ENCODE results near the gene DCAF8L2.

DCAF8L2 gene

DNA sequence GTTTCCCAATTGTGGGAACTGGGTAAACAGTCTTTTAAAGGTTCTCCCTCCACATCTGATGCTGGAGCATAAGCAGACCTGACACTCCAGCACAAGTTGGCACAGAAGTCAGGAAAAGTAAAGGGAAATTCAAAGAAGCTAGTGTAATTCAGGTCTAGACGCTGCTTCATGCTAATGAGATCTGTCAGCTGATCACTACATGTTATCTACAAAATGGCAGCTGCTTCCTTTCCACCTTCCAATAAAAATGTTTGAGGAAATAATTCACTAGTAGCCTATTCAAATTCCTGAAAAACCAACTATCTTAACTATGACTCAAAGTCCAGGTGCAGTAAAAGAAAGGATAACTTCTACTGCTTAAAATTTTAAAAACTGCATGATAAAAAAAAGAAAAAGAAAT, 29.3 kb downstream of the DCAF8L2 start:
- TF ChIP-seq, protein P1, sequence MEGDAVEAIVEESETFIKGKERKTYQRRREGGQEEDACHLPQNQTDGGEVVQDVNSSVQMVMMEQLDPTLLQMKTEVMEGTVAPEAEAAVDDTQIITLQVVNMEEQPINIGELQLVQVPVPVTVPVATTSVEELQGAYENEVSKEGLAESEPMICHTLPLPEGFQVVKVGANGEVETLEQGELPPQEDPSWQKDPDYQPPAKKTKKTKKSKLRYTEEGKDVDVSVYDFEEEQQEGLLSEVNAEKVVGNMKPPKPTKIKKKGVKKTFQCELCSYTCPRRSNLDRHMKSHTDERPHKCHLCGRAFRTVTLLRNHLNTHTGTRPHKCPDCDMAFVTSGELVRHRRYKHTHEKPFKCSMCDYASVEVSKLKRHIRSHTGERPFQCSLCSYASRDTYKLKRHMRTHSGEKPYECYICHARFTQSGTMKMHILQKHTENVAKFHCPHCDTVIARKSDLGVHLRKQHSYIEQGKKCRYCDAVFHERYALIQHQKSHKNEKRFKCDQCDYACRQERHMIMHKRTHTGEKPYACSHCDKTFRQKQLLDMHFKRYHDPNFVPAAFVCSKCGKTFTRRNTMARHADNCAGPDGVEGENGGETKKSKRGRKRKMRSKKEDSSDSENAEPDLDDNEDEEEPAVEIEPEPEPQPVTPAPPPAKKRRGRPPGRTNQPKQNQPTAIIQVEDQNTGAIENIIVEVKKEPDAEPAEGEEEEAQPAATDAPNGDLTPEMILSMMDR (IDR thresholded peaks at IDR 0.05; ENCODE audit: extremely low read depth, missing control alignments): no peak
- no peak for DNase-seq (ENCODE audit: low spot score)

DNA sequence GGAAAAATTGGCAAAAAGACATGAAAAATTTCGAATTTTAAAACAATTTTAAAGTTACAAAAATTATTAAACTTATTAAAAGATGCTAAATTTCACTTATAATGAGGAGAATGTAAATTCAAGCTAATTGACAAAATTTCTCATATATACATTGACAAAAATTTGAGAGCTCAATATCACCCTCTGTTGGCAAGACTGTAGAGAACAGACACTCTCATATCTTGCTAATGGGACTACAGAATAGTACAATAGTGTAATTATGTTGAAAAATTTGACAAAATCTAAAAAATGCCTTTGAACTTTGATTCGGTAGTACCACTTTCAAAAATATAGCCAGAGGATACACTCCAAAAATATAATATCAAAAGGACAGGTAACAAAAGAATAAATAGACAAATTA, 29.8 kb downstream of the DCAF8L2 start:
- TF ChIP-seq, protein P1 (IDR thresholded peaks at IDR 0.05; ENCODE audit: extremely low read depth, missing control alignments): no peak
- DNase-seq (ENCODE audit: low spot score): no peak

DNA sequence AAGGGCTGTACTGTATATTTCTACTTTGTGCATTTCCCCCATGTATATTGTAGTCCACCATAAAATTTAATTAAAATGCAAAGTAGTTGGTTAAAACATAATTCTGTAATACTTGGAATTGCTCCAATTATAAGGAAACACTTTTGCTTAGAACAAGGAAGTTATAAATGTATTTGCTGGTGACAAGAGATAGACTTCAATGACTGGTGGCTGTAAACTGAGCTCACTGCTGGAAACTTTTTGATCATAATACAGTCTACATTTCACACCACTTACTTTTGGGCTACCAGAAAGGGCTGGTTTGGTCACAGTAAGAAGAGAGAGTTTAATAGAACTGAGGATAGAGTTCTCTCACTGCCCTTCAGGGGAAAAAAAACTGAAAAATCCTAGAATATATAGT, 32.7 kb downstream of the DCAF8L2 start:
- TF ChIP-seq, protein P1 (IDR thresholded peaks at IDR 0.05; ENCODE audit: extremely low read depth, missing control alignments): no peak
- no peak for DNase-seq (ENCODE audit: low spot score)

DNA sequence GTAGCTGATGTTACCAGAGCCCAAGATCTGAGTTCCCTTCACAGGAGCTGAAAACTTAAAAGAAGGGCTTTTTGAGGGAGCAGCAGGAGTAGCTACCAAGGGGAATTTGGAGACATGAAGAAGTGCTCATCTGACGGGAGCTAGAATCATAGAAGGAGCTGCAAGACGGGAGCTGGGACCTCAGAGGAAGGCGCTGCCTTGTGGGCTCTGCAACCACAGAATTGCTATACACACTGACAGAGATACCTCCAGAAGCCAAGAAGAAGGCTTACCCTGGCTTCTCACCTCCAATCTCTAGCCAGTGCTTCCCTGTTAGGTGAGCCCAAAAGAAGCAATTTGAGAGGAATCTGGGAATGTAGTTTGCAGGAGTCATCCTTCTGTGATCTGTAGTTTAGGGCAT, 35.9 kb downstream of the DCAF8L2 start:
- TF ChIP-seq, protein P1 (IDR thresholded peaks at IDR 0.05; ENCODE audit: extremely low read depth, missing control alignments): no peak
- no peak for DNase-seq (ENCODE audit: low spot score)

DNA sequence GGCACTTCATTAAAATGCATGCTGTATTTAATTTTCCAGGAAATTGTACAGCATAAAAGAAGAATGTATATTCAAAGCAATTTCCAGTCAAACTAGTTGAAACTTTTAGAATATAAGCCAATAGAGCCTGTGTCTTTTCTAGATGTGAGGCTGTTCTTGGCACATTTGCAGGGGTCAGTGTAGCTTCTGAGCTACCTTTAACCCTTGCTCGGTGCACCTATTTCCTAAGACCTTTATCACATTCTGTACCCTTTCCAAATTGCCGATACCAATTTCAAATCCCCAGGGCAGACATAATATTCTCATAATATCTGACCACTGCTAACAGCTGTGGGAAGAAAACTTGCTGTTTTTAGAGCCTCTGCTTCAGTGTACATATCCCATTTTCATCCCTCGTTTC, 43.2 kb downstream of the DCAF8L2 start:
- TF ChIP-seq, protein P1 (IDR thresholded peaks at IDR 0.05; ENCODE audit: extremely low read depth, missing control alignments): no peak
- DNase-seq (ENCODE audit: low spot score): no peak

DNA sequence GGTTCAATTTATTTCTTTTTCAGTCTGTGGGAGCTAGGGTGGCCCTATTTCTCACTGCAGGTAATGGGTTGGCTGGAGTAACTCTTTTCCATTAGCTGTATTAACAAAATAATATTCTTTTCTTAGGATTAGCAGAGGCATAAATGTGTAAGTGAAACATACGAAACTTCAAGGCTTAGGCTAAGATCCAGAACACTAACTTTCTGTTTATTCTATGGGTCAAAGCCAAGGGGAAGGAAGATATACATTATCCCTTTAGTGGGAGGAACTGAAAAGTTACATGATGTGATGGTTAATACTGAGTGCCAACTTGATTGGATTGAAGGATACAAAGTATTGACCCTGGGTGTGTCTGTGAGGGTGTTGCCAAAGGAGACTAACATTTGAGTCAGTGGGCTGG, 66.4 kb downstream of the DCAF8L2 start:
- no peak for DNase-seq (ENCODE audit: low spot score)
- TF ChIP-seq, protein P1 (IDR thresholded peaks at IDR 0.05; ENCODE audit: extremely low read depth, missing control alignments): no peak

DNA sequence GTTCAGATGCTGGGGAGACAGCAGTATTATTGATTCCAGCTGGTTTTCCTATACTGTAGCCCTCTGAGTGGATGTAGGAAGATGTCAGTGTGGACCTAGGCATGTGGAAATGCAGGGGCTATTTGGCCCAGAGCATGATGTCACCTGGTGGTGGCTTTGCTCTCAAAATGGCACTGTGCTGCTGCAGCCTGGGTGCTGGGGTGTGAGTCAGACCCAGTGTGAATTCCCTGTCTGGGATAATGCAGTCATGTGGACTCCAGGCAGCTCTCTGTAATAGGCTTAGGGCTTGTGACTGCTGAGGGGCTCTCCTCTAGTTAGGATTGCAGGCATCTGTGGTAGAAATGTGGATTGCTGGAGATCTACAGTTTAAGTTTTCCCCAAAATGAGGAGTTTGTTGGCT, 70.7 kb downstream of the DCAF8L2 start:
- DNase-seq (ENCODE audit: low spot score): no peak
- TF ChIP-seq, protein P1 (IDR thresholded peaks at IDR 0.05; ENCODE audit: extremely low read depth, missing control alignments): no peak
